Measurements from ENCODE around the gene KLC1.

Gene KLC1

GRCh38 chr14:103693515-103693914, 64.5 kb downstream of the KLC1 start:
- DNase-seq: no peak

- DNase-seq: no peak
Observed at GRCh38 chr14:103694572-103695026, 65.6 kb downstream of the KLC1 start.

- DNase-seq: no peak
Observed at GRCh38 chr14:103695296-103696069, 66.5 kb downstream of the KLC1 start.

DNA sequence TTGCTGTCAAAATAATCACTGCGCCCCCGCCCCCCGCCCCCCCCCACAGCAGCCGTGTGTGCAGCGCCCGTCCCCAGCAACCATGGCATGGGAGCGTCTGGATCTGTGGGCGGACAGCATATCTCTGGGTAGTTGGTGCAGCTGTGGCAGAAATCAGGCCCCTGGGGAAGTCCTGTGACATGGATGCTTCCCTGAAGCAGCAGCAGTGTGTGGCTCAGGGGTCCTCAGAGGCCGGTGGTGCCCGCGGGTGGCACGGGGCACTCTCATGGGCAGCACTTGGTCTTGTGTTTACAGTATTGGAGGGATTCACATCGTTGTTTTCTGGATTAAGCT, 67.0 kb downstream of the KLC1 start:
- DNase-seq: no peak

GRCh38 chr14:103696466-103697071, 67.6 kb downstream of the KLC1 start:
- DNase-seq: no peak

DNA sequence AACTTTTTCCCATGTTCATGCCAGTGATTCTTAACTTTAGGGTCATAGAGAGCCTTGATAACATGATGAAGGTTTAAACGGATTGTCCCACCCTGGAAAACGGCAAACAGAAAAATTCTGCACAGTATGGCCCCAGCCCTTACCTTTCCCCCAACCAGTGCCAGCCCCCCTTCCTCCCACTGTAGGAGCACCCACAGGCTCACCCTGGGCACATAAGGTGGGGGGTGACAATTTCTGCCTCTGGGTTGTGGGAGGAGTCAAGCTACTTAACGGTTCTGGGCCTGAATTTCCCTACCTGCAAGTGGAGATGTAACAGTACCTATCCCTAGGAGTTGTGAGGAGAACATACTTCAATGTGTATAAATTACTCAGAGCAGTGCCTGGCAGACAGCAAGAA, 68.2 kb downstream of the KLC1 start:
- DNase-seq: no peak

DNA sequence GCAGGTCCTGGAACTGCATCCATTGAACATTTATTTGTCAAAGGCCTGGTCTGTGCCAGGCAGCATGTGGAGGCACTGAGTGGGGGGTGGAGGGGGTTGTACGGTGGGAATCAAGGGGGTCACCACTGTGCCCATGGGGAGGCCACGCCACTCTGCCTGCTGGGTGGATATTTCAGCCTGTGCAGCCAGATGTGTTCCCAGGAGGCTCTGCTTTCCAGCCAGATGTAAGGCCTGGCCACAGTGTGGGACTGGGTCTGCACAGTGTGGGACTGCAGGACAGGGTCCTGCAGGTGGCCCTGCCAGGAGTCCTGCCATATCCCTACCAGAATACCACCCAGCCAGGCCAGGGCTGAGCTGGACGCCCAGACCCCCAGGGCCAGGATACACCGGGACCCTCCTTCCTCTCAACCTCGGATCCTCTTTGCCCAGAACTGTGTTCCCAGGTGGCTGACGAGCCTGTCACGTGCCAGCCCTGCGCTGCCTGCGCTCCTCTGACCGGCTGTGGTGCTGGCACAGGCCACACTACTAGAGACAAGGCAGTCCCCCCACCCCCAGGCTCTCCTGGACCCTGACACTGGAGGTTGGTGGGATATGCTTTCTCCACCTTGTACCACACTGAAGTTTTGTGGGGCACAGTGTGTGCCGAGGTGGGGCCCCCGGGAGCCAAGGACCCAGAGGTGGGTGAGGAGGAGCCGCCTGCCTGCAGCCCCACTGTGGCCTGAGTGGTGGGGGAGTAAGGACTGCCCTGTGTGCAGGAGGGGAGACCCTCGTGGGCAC, 68.8 kb downstream of the KLC1 start:
- DNase-seq: no peak

DNA sequence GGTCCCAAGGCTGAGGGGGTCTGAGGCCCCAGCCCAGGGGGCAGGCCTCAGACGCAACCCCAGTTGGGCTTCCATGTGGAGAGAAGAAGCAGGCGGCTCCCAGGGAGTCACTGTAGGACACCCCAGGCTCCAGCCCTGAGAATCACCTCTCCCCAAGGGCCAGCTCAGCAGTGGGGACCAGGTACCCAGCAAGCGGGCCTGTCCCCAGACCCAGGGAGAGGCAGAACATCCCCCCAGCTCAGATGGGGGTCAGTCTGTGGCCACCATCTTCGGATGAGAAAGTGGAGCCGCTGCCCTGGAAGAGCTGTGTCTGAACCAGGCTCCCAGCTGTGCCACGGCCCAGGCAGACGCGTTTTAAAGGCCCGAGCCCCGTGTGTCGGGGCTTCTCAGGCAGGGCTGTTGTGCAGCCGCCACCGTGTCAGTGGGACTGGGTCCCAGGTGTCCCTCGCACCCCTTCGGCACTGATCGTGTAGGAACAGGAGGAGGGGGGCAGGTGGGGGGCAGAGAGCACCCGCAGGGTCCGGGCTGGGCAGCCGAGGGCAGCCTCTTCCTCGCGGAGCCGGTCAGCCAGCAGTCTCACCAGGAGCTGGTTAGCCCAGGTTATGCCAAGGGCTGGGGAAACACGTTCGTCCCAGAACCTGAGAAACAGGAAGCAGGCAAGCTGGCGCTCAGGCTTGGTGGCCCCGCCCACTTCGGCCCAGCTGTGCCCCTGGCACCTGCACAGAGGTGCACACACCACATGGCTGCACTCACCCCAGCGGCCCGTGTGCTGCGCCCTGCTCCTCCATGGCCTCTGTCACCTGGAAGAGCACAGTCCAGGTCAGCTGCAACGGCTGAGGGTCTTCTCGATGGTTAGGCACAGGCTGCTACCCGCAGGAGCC, 69.6 kb downstream of the KLC1 start:
- no peak for DNase-seq

DNA sequence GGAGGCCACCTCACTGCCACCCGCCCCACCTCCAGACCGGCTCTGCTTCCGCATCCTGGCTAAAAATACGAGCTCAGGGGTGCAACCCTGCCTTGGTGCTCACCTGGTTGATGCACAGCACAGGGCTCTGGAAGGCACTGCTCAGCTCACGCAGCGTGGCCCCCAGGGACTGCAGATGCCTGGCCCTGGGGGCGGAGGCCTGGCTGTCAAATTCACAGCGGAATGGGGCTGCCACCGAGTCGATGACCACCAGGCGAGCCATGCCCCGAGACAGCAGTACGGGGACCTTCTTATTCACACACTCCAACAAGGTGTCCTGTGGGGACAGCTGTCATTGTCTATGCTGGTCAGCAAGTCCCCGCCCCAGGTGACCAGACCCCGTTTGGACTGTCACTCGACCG, 70.2 kb downstream of the KLC1 start:
- no peak for DNase-seq

GRCh38 chr14:103699901-103700752, 71.1 kb downstream of the KLC1 start:
- no peak for DNase-seq

DNA sequence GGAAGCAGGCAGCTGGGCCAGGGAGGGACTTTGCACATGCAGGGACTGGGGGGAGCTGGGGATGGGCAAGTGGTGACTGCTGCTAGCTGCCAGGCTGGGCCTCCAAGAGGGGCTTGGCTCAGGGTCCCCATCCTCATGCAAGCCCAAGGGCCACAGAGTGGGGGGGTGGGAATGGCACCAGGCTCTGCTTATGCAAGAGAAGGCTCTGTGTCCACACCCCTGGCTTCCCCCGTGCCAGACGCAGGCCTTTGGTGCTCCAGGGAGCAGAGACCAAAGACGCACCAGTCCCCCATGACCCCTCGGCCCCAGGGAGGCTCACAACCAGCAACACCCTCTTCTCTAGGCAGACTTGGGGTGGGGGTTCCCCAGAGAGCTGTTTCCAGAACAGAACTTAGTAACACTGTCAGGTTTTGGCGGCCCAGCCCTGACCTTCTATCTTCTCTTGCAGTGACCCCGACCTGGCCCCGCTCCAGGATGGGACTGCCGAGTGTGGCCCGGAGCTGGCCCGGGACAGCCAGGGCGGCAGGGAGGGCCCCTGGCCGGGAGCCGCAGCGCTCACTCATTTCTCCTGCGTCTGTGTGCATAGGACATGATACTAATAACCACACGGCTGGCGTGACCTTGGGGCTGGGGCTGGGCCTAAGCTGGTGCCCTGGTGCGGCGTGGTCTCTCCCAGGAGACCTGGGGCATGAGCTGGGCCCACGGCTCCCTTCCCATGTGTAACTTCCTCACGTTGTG, 71.9 kb downstream of the KLC1 start:
- DNase-seq: no peak

GRCh38 chr14:103702095-103702494, 73.1 kb downstream of the KLC1 start:
- DNase-seq: no peak

GRCh38 chr14:103702497-103703432, 73.8 kb downstream of the KLC1 start:
- DNase-seq: no peak

DNA sequence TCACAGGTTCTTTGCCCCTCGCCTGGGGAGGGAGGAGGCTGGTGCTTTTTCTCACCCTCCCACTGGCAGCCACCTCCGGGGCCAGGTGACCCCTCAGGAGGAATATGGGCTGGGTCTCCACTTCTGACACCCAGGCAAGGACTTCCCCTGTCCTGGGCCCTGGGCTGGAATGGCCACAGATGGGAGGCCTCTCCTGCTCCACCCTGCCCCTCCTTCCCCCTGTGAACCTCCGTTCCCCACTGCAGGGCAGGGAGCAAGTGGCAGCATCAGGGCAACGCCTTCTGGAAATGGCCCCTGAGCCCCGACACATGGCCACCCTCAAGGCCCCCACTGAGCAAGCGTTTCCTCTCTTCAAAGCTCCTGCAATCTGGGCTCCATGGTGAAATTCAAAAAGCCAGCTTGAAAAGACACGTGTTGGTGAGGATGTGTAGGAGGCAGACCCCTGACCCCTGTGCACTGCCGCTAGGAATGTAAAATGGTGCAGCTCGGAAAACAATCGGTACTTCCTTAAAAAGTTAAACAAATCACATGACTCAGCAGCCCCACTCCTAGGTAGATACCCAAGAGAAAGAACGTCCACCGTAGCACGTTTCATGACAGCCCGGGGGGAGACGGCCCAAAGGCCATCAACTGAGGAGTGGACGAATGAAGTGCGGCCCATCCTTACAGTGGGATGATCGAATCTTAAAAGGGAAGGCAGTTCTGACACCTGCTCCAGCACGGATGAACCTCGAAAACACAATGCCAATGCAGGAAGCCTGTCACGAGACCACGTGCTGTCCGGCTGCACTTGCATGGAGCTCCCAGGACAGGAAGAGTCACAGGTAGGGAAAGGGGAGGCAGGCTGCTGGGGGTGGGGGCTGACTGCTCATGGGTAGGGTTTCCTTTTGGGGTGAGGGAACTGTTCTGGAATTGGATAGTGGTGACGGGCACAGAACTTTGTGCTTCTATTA, 74.7 kb downstream of the KLC1 start:
- DNase-seq: no peak

DNA sequence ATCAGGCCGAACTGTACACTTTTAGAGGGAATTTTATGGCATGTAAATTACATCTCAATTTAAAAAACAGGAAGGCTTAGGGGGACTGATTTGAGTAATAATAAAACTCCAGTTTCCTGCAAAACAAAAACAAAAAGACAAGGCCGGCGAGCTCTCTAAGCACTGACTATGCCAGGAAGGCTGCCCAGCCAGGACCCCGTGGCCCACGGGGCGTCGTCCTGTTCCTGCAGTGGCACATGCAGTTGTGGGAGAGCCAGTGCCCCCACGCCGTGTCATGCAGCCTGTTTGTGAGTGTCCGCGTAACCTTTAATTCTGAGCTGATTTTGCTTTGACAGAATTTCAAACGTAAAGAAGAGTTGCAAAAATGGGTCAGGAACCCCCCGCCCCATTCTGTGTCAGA, 75.7 kb downstream of the KLC1 start:
- DNase-seq: no peak

DNA sequence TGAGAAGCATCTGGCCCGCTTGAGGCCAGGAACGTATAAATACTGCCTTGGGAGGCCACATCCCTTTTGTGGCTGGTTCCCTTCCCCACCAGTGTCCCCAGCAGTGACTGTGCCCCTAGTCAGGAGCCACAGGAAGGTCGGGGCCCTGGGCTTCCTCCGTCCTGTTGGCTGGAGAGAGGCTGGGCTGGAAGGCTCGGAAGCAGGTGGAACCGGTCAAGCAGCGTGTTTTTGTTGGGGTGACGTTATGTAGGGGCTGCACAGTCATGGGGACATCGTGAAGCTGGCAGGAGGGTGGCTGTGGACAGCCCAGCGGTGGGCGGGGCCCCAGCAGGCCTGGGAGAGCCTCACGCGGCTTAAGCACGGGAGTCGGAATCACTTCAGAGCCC, 76.1 kb downstream of the KLC1 start:
- peak; percentile 37 for DNase-seq

DNA sequence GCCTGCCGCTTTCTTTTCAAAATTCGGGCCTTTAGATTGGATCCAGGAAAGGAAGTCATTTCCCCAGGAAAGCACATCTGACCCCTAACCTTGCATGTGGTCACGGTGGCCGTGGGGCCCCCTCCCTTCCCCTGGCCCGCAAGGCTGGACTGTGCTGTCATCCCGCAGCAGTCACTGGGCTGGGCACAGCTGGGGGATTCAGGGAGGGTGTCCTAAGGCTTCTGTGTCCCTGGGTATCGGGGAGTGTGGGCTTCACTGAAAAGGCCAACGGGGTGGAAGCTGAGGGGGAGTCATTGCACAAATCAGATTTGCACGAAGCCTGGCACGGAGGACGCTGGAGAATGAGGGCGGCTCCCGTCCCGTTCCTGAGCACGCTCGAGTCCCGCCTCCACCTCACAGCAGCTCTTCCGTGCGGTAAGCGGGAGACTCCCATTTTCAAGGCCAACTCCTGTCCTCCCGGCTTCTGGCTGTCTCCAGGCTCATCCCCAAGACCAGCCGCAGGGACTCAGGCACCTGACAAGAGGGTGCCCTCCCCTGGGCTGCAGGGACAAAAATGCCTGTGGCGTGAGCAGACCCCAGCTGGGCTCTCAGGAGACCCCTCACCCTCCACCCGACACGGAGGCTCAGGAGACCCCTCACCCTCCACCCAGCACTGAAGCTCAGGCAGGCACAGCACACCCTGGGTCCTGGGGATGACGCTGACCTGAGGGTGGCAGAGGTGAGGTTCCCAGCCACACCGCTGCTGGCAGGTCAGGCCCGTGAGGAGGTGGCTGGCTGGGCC, 76.7 kb downstream of the KLC1 start:
- DNase-seq: no peak
